ENCODE data around the gene SORBS1. TPM values are rescaled to one million over a fixed set of nuclear protein-coding genes. Genes with fewer than 3 reads are reported as not detected.

Gene SORBS1
- total and polyA plus RNA-seq, 9 of the 15 experiments (the other 6 are each of a cell fraction or from before 2014, with no cell fraction given): 2.0 to 13.3 (median 6.5) TPM

- Histone ChIP-seq H3K4me3 (no peak overlapping the region), H3K9me3 (replicated peaks; ENCODE audit: control insufficient read depth, insufficient read depth, low read depth, low read length) (no peaks in the 10 kb centered on the region), H3K4me2 (ENCODE audit: insufficient read depth, low read length) (no peak overlapping the region), H4K20me1 (replicated peaks; ENCODE audit: control insufficient read depth, insufficient read depth, low read length) (no peaks in the 10 kb centered on the region), H3K27ac (ENCODE audit: extremely low read depth, low read depth, low read length) (no peak overlapping the region), H3K27me3 (ENCODE audit: control insufficient read depth in 2 of 2, insufficient read depth in 2 of 2, low read length in 2 of 2) (no peaks in the 10 kb centered on the region), H2AFZ (ENCODE audit: low read depth, low read length) (no peak overlapping the region), H3K9me1 (ENCODE audit: control insufficient read depth, insufficient read depth, low read length) (peaks cover 2% of the 10 kb centered on the region), H3K36me3 (ENCODE audit: control insufficient read depth, insufficient read depth, low read length) (no peaks in the 10 kb centered on the region), H3K9ac (ENCODE audit: insufficient read depth in 1 of 2, low read depth in 2 of 2, low read length in 2 of 2) (no peak overlapping the region), H3K4me1 (replicated peaks in 1 of 2; ENCODE audit: control insufficient read depth in 2 of 2, insufficient read depth in 2 of 2, low read length in 2 of 2) (peaks cover 15 to 21% of the 10 kb centered on the region in 2 experiments; a peak in 4 of 5 replicates), H3K79me2 (ENCODE audit: control insufficient read depth, insufficient read depth, low read length) (no peaks in the 10 kb centered on the region)
- no TSS peak for BruUV-seq (replicated peaks)
- in situ Hi-C loops (cut with MboI): no loop called here
- no peak for FAIRE-seq
- ChIA-PET CTCF (ENCODE audit: low intra/inter-chr PET ratio) (no interaction called here), POLR2A (interaction anchor here (0.7 to 1.1 kb wide), 2 partner anchors 19 to 542 kb away, joined by 3 read pairs; no protein-coding TSS in a partner anchor)
- no peak for ATAC-seq
- WGBS (ENCODE audit: insufficient coverage, low coverage, missing lambda C conversion rate): 40% methylated on average over 3 of the region's 3 CpGs
- TF ChIP-seq IRF2 (CRISPR knock-in tag; IDR thresholded peaks at IDR 0.05) (no peak), ZNF449 (CRISPR knock-in tag; IDR thresholded peaks at IDR 0.05) (no peak), ZNF347 (CRISPR knock-in tag; IDR thresholded peaks at IDR 0.05; ENCODE audit: low read depth) (no peak), KLF6 (CRISPR knock-in tag; IDR thresholded peaks at IDR 0.05; ENCODE audit: borderline replicate concordance) (no peak), CAMTA2 (CRISPR knock-in tag; conservative IDR thresholded peaks at IDR 0.05) (no peak), TCF7 (IDR thresholded peaks at IDR 0.05; ENCODE audit: borderline replicate concordance) (no peak), ZNF785 (CRISPR knock-in tag; IDR thresholded peaks at IDR 0.05) (no peak), ZZZ3 (IDR thresholded peaks at IDR 0.05) (no peak)
- intact Hi-C loops (cut with micrococcal nuclease): no loop called here
- no peak for DNase-seq (ENCODE audit: extremely low read depth in 1 of 4, low spot score in 3 of 4)
These were observed 233.2 kb downstream of the SORBS1 start for GRCh38 chr10:95328013-95328412.
